IgD-negative memory B cell (primary cell): ENCODE measurements around the gene AMIGO1. TPM values are rescaled to one million over a fixed set of nuclear protein-coding genes. Genes with fewer than 3 reads are reported as not detected.

ENCODE experiments used
- polyA plus RNA-seq: library from polyadenylated mRNA; unstranded; fragments of 300-500 nt; fragmentation: Illumina TruSeq; gene quantifications from one replicate; pipeline ENCODE4 v1.2.3, GENCODE V29; 2021

Gene AMIGO1
- polyA plus RNA-seq, 1 donor from 2014 or later: 0.88 TPM

Other genes starting within 250 kb of the AMIGO1 start
- gene PSRC1, start 226.6 kb downstream of the AMIGO1 start, polyA plus RNA-seq: not detected
- gene MYBPHL, start 202.7 kb downstream of the AMIGO1 start, polyA plus RNA-seq: not detected
- gene SORT1, start 111.8 kb downstream of the AMIGO1 start, polyA plus RNA-seq: 0.09 TPM
- gene PSMA5, start 83.3 kb downstream of the AMIGO1 start, polyA plus RNA-seq: 77.1 TPM
- gene SYPL2, start 43.2 kb downstream of the AMIGO1 start, polyA plus RNA-seq: not detected
- 7.3 TPM for gene ATXN7L2, start 25.8 kb downstream of the AMIGO1 start, polyA plus RNA-seq
- 8.6 TPM for gene CYB561D1, start 15.6 kb downstream of the AMIGO1 start, polyA plus RNA-seq
- not detected for gene GPR61, start 30.1 kb upstream of the AMIGO1 start, polyA plus RNA-seq
- gene GNAI3, start 38.9 kb upstream of the AMIGO1 start, polyA plus RNA-seq: 8.1 TPM
- not detected for gene GNAT2, start 109.9 kb upstream of the AMIGO1 start, polyA plus RNA-seq
- 40.7 TPM for gene AMPD2, start 110.1 kb upstream of the AMIGO1 start, polyA plus RNA-seq
- 22.3 TPM for gene GSTM4, start 146.4 kb upstream of the AMIGO1 start, polyA plus RNA-seq
- 11.6 TPM for gene GSTM2, start 158.3 kb upstream of the AMIGO1 start, polyA plus RNA-seq
- not detected for gene GSTM1, start 178.1 kb upstream of the AMIGO1 start, polyA plus RNA-seq
- gene GSTM5, start 202.5 kb upstream of the AMIGO1 start, polyA plus RNA-seq: not detected
- 4.6 TPM for gene GSTM3, start 231.3 kb upstream of the AMIGO1 start, polyA plus RNA-seq